ENCODE data around the gene IARS2.

DNA sequence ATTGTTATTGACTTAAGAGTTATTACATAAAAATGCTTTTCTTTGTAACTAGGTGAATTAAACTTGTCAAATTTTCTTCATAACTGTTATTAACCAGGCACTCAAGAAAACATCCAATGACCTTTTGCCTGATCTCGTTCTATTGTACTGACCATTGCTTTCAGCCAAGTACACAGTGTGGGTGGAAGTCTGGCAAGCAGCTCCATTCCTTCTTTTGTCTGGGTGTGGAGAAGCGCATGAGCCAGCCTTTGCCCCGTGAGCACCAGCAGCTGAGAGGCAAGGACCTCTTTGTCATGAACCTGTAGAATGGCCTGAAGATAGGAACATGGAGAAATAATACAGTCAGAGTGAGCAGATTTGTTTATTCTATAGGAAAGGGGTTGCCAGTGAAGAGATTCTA lies 57.5 kb downstream of the IARS2 start:
- TF ChIP-seq POLR2A (IDR thresholded peaks at IDR 0.05) = no peak
- TF ChIP-seq, protein P1, sequence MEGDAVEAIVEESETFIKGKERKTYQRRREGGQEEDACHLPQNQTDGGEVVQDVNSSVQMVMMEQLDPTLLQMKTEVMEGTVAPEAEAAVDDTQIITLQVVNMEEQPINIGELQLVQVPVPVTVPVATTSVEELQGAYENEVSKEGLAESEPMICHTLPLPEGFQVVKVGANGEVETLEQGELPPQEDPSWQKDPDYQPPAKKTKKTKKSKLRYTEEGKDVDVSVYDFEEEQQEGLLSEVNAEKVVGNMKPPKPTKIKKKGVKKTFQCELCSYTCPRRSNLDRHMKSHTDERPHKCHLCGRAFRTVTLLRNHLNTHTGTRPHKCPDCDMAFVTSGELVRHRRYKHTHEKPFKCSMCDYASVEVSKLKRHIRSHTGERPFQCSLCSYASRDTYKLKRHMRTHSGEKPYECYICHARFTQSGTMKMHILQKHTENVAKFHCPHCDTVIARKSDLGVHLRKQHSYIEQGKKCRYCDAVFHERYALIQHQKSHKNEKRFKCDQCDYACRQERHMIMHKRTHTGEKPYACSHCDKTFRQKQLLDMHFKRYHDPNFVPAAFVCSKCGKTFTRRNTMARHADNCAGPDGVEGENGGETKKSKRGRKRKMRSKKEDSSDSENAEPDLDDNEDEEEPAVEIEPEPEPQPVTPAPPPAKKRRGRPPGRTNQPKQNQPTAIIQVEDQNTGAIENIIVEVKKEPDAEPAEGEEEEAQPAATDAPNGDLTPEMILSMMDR (IDR thresholded peaks at IDR 0.05) = no peak
- no peak for TF ChIP-seq POLR2AphosphoS5 (IDR thresholded peaks at IDR 0.05)
